Stimulated activated CD8-positive, alpha-beta memory T cell treated with anti-CD3 and anti-CD28 coated beads, Interleukin-12 subunit alpha, Interleukin-12 subunit beta, amount 100 ng/mL, for 24 hours (primary cell): ENCODE results near the gene PLEKHG4.

Experiments
- DNase-seq: peaks from one replicate; pipeline ENCODE4 v3.0.0-alpha.2; 2020; ENCODE audit errors: extremely low read depth

PLEKHG4 gene

GRCh38 chr16:67326472-67327309, 47.4 kb downstream of the PLEKHG4 start, which contains the start of the genes KCTD19 and LRRC36:
KCTD19 (minus strand) TSS chr16:67326741; CDS start chr16:67326707, 34 bp downstream.
LRRC36 (plus strand) TSS chr16:67326815; CDS start chr16:67326863, 48 bp downstream.
- peak; percentile 32 for DNase-seq

- no peak for DNase-seq
These were observed 48.4 kb downstream of the PLEKHG4 start for GRCh38 chr16:67327743-67328142.

GRCh38 chr16:67329901-67330300, 50.6 kb downstream of the PLEKHG4 start:
- DNase-seq = no peak

GRCh38 chr16:67333315-67333714, 54.0 kb downstream of the PLEKHG4 start:
- no peak for DNase-seq

GRCh38 chr16:67336116-67336515, 56.8 kb downstream of the PLEKHG4 start:
- no peak for DNase-seq

- DNase-seq = no peak
These were observed 57.3 kb downstream of the PLEKHG4 start for GRCh38 chr16:67336648-67337047.
